ENCODE data around the gene MTERF4.

DNA sequence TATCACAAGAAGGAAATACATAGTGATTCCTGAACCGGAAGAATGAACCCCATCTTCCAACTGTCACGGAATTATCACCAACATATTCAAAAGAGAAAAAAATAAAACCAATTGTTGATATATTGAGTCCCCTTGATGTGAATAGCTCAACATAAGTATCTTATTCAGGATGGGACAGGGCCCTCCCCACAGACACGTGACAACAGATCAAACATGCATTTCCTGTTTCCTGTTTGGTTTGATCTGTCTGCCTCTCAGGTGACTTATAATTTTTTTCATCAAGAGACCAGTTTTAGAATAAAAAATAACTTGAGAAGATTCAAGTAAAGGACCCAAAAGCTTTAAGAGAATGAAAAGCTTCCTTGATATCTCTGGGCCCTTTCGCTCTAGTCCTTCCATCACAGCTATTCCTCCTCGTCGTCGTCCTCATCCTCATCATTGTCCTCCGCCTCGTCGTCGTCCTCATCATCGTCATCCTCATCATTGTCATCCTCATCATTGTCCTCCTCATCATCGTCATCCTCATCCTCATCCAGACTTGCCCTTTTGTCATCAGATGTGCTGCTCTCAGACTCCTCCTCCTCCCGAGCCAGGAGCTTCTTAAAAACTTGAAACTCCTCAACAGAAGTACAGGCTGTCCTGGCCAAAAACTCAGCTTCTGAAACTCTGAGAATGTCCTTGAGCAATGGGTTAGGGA is 6.3 kb downstream of the MTERF4 start:
- no peak for TF ChIP-seq SMC3 (conservative IDR thresholded peaks at IDR 0.05; ENCODE audit: poor library complexity)
- TF ChIP-seq, protein P1, sequence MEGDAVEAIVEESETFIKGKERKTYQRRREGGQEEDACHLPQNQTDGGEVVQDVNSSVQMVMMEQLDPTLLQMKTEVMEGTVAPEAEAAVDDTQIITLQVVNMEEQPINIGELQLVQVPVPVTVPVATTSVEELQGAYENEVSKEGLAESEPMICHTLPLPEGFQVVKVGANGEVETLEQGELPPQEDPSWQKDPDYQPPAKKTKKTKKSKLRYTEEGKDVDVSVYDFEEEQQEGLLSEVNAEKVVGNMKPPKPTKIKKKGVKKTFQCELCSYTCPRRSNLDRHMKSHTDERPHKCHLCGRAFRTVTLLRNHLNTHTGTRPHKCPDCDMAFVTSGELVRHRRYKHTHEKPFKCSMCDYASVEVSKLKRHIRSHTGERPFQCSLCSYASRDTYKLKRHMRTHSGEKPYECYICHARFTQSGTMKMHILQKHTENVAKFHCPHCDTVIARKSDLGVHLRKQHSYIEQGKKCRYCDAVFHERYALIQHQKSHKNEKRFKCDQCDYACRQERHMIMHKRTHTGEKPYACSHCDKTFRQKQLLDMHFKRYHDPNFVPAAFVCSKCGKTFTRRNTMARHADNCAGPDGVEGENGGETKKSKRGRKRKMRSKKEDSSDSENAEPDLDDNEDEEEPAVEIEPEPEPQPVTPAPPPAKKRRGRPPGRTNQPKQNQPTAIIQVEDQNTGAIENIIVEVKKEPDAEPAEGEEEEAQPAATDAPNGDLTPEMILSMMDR (IDR thresholded peaks at IDR 0.05; ENCODE audit: poor library complexity, severe bottlenecking) = no peak
